WTC11 (cell line): Measurements from ENCODE around the gene SPRYD3. TPM values are rescaled to one million over a fixed set of nuclear protein-coding genes. Genes with fewer than 3 reads are reported as not detected.
"Not testable (repeated sequence)": the region's sequence is repeated elsewhere in the genome, so short reads cannot be mapped to it uniquely, and the experiment has no call there.

Experiments
- ATAC-seq: fragments of 200-7000 bp; cut with Tn5 transposase; 2 replicates; pipeline ENCODE4 v1.10.0; 2021; ENCODE audit warnings: mild to moderate bottlenecking, moderate library complexity
- CTCF ChIA-PET: fragments of 300-600 bp; sonication (Branson Sonifier 250); formaldehyde crosslinking; loops from one replicate; lab custom pipeline; 2021; ENCODE audit warnings: antibody characterized with exemption; lab: Charles Lee
- POLR2A ChIA-PET: fragments of 350-600 bp; sonication (Branson Sonifier 250); formaldehyde crosslinking; loops from one replicate; lab custom pipeline; 2021; ENCODE audit warnings: antibody characterized with exemption; lab: Charles Lee
- DNase-seq: peaks from one replicate; pipeline ENCODE4 v3.0.0; 2021; ENCODE audit warnings: low spot score
- H3K27ac Mint-ChIP-seq: 2 replicates; pipeline ENCODE4 v1.8.0; 2021; ENCODE audit warnings: mixed read lengths
- H3K27me3 Mint-ChIP-seq: 2 replicates; pipeline ENCODE4 v1.8.0; 2021; ENCODE audit warnings: low read depth, mild to moderate bottlenecking, moderate library complexity, mixed read lengths
- H3K36me3 Mint-ChIP-seq: 2 replicates; pipeline ENCODE4 v1.8.0; 2021; ENCODE audit warnings: mixed read lengths
- H3K4me1 Mint-ChIP-seq: 2 replicates; pipeline ENCODE4 v1.8.0; 2022; ENCODE audit warnings: mixed read lengths
- H3K4me3 Mint-ChIP-seq: 2 replicates; pipeline ENCODE4 v1.8.0; 2021; ENCODE audit warnings: mild to moderate bottlenecking, moderate library complexity, mixed read lengths
- H3K9me3 Mint-ChIP-seq: 2 replicates; pipeline ENCODE4 v1.8.0; 2021; ENCODE audit warnings: mixed read lengths
- ELF4 ChIP-seq: sonication (generic); formaldehyde crosslinking; IDR thresholded peaks from 2 replicates; pipeline ENCODE4 v1.8.1; 2022; ENCODE audit warnings: low read depth, mild to moderate bottlenecking, moderate library complexity, missing genetic modification reagents
- FOXJ3 ChIP-seq: sonication (generic); formaldehyde crosslinking; IDR thresholded peaks from 2 replicates; pipeline ENCODE4 v1.9.0; 2021; ENCODE audit warnings: missing genetic modification reagents, mild to moderate bottlenecking, borderline replicate concordance
- GRHL2 ChIP-seq: fragments of 250-450 bp; sonication (Bioruptor Pico); IDR thresholded peaks from 2 replicates; pipeline ENCODE4 v1.8.0; 2022; ENCODE audit warnings: mild to moderate bottlenecking, moderate library complexity; ENCODE audit not compliant: insufficient replicate concordance, severe bottlenecking
- HMGA2 ChIP-seq: fragments of 250-450 bp; sonication (Bioruptor Pico); IDR thresholded peaks from 2 replicates; pipeline ENCODE4 v1.4.0; 2021; ENCODE audit warnings: mild to moderate bottlenecking, moderate library complexity
- JUN ChIP-seq: sonication (generic); formaldehyde crosslinking; IDR thresholded peaks from 2 replicates; pipeline ENCODE4 v1.8.0; 2023; ENCODE audit warnings: mild to moderate bottlenecking, missing genetic modification reagents
- KAT7 ChIP-seq: sonication (generic); formaldehyde crosslinking; IDR thresholded peaks from 2 replicates; pipeline ENCODE4 v1.8.1; 2023; ENCODE audit warnings: missing genetic modification reagents, mild to moderate bottlenecking, borderline replicate concordance
- MXD4 ChIP-seq: fragments of 250-450 bp; sonication (Bioruptor Pico); IDR thresholded peaks from 2 replicates; pipeline ENCODE4 v1.8.0; 2021; ENCODE audit warnings: mild to moderate bottlenecking, moderate library complexity, borderline replicate concordance
- NFYB ChIP-seq: sonication (generic); formaldehyde crosslinking; conservative IDR thresholded peaks from 2 replicates; pipeline ENCODE4 v1.8.0; 2022; ENCODE audit warnings: low read depth, missing genetic modification reagents
- NR1H2 ChIP-seq: sonication (generic); formaldehyde crosslinking; IDR thresholded peaks from 2 replicates; pipeline ENCODE4 v1.9.0; 2021; ENCODE audit warnings: mild to moderate bottlenecking, moderate library complexity, missing genetic modification reagents
- NR3C1 ChIP-seq: sonication (generic); formaldehyde crosslinking; conservative IDR thresholded peaks from 2 replicates; pipeline ENCODE4 v1.8.1; 2023; ENCODE audit warnings: low read depth, mild to moderate bottlenecking, missing genetic modification reagents
- ZNF219 ChIP-seq: sonication (generic); formaldehyde crosslinking; IDR thresholded peaks from 2 replicates; pipeline ENCODE4 v1.8.0; 2023; ENCODE audit warnings: missing genetic modification reagents, mild to moderate bottlenecking, borderline replicate concordance
- ZNF396 ChIP-seq: fragments of 250-450 bp; sonication (Bioruptor Pico); IDR thresholded peaks from 2 replicates; pipeline ENCODE4 v1.8.0; 2021; ENCODE audit warnings: mild to moderate bottlenecking, moderate library complexity, borderline replicate concordance
- ZNF671 ChIP-seq: fragments of 250-450 bp; sonication (Bioruptor Pico); IDR thresholded peaks from 2 replicates; pipeline ENCODE4 v1.8.0; 2021; ENCODE audit warnings: mild to moderate bottlenecking
- total RNA-seq: library from RNA; stranded (reverse); gene quantifications from 3 replicates; pipeline ENCODE4 v1.2.3, GENCODE V29; 2021
- TF ChIP-seq, protein P1 (sequence below): sonication (generic); formaldehyde crosslinking; IDR thresholded peaks from 2 replicates; pipeline ENCODE4 v1.8.0; 2023; ENCODE audit warnings: missing genetic modification reagents, mild to moderate bottlenecking, borderline replicate concordance
- TF ChIP-seq, protein P2 (sequence below): sonication (generic); formaldehyde crosslinking; IDR thresholded peaks from 2 replicates; pipeline ENCODE4 v1.8.1; 2022; ENCODE audit warnings: mild to moderate bottlenecking, moderate library complexity, missing genetic modification reagents
- TF ChIP-seq, protein P3 (sequence below): fragments of 250-450 bp; sonication (Bioruptor Pico); IDR thresholded peaks from 2 replicates; pipeline ENCODE4 v1.9.0; 2021; ENCODE audit warnings: moderate library complexity, mild to moderate bottlenecking, inconsistent platforms, borderline replicate concordance
- TF ChIP-seq, protein P4 (sequence below): fragments of 250-450 bp; sonication (Bioruptor Pico); IDR thresholded peaks from 2 replicates; pipeline ENCODE4 v1.8.0; 2021; ENCODE audit warnings: mild to moderate bottlenecking
- TF ChIP-seq, protein P5 (sequence below): fragments of 250-450 bp; sonication (Bioruptor Pico); IDR thresholded peaks from 2 replicates; pipeline ENCODE4 v1.9.0; 2021; ENCODE audit warnings: mild to moderate bottlenecking, borderline replicate concordance
- TF ChIP-seq, protein P6 (sequence below): sonication (generic); formaldehyde crosslinking; IDR thresholded peaks from 2 replicates; pipeline ENCODE4 v1.8.1; 2022; ENCODE audit warnings: low read depth, missing genetic modification reagents, borderline replicate concordance

The SPRYD3 gene
- total RNA-seq, 1 experiment from 2014 or later: 11.9 TPM

DNA sequence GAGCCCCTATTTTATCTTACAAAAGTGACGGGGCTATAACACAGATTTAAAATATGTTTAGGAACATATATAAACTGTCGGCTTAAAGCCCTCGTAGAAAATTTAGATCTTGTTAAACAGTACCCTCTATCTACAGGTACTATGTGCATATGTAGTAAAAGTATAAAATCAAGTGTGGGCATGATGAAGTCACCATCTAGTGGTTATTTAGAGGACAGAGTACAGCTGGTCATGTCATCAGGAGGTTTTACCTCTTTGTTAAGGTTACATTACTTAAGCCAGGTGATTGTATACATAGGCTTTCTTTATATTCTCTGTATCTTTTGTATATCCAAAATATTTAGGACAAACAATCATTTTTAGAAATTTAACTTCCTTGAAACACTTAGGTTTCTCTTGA, 47.6 kb downstream of the SPRYD3 start (continued):
- TF ChIP-seq, protein P1, sequence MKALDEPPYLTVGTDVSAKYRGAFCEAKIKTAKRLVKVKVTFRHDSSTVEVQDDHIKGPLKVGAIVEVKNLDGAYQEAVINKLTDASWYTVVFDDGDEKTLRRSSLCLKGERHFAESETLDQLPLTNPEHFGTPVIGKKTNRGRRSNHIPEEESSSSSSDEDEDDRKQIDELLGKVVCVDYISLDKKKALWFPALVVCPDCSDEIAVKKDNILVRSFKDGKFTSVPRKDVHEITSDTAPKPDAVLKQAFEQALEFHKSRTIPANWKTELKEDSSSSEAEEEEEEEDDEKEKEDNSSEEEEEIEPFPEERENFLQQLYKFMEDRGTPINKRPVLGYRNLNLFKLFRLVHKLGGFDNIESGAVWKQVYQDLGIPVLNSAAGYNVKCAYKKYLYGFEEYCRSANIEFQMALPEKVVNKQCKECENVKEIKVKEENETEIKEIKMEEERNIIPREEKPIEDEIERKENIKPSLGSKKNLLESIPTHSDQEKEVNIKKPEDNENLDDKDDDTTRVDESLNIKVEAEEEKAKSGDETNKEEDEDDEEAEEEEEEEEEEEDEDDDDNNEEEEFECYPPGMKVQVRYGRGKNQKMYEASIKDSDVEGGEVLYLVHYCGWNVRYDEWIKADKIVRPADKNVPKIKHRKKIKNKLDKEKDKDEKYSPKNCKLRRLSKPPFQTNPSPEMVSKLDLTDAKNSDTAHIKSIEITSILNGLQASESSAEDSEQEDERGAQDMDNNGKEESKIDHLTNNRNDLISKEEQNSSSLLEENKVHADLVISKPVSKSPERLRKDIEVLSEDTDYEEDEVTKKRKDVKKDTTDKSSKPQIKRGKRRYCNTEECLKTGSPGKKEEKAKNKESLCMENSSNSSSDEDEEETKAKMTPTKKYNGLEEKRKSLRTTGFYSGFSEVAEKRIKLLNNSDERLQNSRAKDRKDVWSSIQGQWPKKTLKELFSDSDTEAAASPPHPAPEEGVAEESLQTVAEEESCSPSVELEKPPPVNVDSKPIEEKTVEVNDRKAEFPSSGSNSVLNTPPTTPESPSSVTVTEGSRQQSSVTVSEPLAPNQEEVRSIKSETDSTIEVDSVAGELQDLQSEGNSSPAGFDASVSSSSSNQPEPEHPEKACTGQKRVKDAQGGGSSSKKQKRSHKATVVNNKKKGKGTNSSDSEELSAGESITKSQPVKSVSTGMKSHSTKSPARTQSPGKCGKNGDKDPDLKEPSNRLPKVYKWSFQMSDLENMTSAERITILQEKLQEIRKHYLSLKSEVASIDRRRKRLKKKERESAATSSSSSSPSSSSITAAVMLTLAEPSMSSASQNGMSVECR (CRISPR knock-in tag): no peak
- no peak for TF ChIP-seq ELF4
- TF ChIP-seq NR1H2 (CRISPR knock-in tag): no peak
- TF ChIP-seq, protein P2, sequence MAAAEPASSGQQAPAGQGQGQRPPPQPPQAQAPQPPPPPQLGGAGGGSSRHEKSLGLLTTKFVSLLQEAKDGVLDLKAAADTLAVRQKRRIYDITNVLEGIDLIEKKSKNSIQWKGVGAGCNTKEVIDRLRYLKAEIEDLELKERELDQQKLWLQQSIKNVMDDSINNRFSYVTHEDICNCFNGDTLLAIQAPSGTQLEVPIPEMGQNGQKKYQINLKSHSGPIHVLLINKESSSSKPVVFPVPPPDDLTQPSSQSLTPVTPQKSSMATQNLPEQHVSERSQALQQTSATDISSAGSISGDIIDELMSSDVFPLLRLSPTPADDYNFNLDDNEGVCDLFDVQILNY (CRISPR knock-in tag): no peak
- TF ChIP-seq HMGA2 (CRISPR knock-in tag): no peak
- no peak for TF ChIP-seq MXD4 (CRISPR knock-in tag)
- TF ChIP-seq NFYB: no peak
- TF ChIP-seq, protein P3, sequence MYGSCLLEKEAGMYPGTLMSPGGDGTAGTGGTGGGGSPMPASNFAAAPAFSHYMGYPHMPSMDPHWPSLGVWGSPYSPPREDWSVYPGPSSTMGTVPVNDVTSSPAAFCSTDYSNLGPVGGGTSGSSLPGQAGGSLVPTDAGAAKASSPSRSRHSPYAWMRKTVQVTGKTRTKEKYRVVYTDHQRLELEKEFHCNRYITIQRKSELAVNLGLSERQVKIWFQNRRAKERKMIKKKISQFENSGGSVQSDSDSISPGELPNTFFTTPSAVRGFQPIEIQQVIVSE: no peak
- TF ChIP-seq, protein P4, sequence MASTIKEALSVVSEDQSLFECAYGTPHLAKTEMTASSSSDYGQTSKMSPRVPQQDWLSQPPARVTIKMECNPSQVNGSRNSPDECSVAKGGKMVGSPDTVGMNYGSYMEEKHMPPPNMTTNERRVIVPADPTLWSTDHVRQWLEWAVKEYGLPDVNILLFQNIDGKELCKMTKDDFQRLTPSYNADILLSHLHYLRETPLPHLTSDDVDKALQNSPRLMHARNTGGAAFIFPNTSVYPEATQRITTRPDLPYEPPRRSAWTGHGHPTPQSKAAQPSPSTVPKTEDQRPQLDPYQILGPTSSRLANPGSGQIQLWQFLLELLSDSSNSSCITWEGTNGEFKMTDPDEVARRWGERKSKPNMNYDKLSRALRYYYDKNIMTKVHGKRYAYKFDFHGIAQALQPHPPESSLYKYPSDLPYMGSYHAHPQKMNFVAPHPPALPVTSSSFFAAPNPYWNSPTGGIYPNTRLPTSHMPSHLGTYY (CRISPR knock-in tag): no peak

DNA sequence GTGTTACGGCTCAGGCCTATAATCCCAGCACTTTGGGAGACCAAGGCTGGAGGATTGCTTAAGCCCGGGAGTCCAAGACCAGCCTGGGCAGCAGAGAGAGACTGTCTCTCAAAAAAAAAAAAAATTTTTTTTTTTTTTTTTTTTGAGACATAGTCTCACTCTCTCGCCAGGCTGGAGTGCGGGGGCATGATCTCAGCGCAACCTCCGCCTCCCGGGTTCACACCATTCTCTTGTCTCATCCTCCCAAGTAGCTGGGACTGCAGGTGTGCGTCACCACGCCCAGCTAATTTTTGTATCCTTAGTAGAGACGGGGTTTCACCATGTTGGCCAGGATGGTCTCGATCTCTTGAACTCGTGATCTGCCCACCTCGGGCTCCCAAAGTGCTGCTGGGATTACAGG, 52.2 kb downstream of the SPRYD3 start:
- not testable (repeated sequence) for H3K27me3 Mint-ChIP-seq, DNase-seq, H3K4me3 Mint-ChIP-seq, ATAC-seq, H3K9me3 Mint-ChIP-seq, H3K27ac Mint-ChIP-seq, H3K4me1 Mint-ChIP-seq
- H3K36me3 Mint-ChIP-seq: peaks cover 83% of the 10 kb centered on the region
- ChIA-PET POLR2A (interaction anchor here (1.0 kb wide), 1 partner anchor 22 kb away, joined by 3 read pairs; no protein-coding TSS in a partner anchor), CTCF (interaction anchor here (1.3 kb wide), 1 partner anchor 21 kb away, joined by 6 read pairs; no protein-coding TSS in a partner anchor)

DNA sequence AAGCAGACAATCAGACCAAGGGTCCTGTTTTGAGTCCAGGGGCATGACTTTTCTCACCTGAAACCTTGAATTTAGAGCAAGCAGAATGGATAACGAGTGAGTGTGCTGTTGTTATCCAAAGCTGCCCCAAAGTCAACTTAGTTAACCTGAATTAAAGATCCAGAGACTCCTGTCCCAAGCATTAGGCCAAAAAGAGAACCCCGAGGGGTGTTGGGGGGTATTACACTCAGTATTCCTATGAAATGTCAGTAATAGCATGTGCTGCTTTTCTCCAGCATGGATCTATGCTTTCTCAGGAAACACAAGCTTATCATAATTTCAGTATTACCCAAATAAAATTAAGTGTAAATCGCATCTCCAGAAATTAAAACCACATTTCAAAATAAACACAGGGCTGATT, 53.9 kb downstream of the SPRYD3 start:
- ChIA-PET POLR2A (no interaction called here), CTCF (interaction anchor here (0.9 to 1.7 kb wide), 4 partner anchors 23 to 44 kb away, joined by 3 to 8 read pairs (median 5); no protein-coding TSS in a partner anchor)
- DNase-seq (no peak), ATAC-seq (peak; percentile 50; the same call in 1 of the 2 replicates)
- Mint-ChIP-seq H3K9me3 (no peaks in the 10 kb centered on the region), H3K27me3 (no peaks in the 10 kb centered on the region), H3K4me1 (no peaks in the 10 kb centered on the region), H3K36me3 (peaks cover 85% of the 10 kb centered on the region), H3K27ac (no peak overlapping the region), H3K4me3 (no peak overlapping the region)
- no peak for TF ChIP-seq ZNF671 (CRISPR knock-in tag)
- TF ChIP-seq ZNF219 (CRISPR knock-in tag): no peak
- TF ChIP-seq, protein P5, sequence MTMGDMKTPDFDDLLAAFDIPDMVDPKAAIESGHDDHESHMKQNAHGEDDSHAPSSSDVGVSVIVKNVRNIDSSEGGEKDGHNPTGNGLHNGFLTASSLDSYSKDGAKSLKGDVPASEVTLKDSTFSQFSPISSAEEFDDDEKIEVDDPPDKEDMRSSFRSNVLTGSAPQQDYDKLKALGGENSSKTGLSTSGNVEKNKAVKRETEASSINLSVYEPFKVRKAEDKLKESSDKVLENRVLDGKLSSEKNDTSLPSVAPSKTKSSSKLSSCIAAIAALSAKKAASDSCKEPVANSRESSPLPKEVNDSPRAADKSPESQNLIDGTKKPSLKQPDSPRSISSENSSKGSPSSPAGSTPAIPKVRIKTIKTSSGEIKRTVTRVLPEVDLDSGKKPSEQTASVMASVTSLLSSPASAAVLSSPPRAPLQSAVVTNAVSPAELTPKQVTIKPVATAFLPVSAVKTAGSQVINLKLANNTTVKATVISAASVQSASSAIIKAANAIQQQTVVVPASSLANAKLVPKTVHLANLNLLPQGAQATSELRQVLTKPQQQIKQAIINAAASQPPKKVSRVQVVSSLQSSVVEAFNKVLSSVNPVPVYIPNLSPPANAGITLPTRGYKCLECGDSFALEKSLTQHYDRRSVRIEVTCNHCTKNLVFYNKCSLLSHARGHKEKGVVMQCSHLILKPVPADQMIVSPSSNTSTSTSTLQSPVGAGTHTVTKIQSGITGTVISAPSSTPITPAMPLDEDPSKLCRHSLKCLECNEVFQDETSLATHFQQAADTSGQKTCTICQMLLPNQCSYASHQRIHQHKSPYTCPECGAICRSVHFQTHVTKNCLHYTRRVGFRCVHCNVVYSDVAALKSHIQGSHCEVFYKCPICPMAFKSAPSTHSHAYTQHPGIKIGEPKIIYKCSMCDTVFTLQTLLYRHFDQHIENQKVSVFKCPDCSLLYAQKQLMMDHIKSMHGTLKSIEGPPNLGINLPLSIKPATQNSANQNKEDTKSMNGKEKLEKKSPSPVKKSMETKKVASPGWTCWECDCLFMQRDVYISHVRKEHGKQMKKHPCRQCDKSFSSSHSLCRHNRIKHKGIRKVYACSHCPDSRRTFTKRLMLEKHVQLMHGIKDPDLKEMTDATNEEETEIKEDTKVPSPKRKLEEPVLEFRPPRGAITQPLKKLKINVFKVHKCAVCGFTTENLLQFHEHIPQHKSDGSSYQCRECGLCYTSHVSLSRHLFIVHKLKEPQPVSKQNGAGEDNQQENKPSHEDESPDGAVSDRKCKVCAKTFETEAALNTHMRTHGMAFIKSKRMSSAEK: no peak
- TF ChIP-seq KAT7 (CRISPR knock-in tag): no peak
- TF ChIP-seq NFYB: no peak
- TF ChIP-seq FOXJ3: no peak
- TF ChIP-seq, protein P2 (CRISPR knock-in tag): no peak
- TF ChIP-seq ZNF396 (CRISPR knock-in tag): no peak
- TF ChIP-seq NR3C1 (CRISPR knock-in tag): no peak
- TF ChIP-seq GRHL2 (CRISPR knock-in tag): no peak
- TF ChIP-seq JUN (CRISPR knock-in tag): no peak
- TF ChIP-seq, protein P6, sequence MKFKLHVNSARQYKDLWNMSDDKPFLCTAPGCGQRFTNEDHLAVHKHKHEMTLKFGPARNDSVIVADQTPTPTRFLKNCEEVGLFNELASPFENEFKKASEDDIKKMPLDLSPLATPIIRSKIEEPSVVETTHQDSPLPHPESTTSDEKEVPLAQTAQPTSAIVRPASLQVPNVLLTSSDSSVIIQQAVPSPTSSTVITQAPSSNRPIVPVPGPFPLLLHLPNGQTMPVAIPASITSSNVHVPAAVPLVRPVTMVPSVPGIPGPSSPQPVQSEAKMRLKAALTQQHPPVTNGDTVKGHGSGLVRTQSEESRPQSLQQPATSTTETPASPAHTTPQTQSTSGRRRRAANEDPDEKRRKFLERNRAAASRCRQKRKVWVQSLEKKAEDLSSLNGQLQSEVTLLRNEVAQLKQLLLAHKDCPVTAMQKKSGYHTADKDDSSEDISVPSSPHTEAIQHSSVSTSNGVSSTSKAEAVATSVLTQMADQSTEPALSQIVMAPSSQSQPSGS: no peak
